ENCODE data around the gene P2RX4.

DNA sequence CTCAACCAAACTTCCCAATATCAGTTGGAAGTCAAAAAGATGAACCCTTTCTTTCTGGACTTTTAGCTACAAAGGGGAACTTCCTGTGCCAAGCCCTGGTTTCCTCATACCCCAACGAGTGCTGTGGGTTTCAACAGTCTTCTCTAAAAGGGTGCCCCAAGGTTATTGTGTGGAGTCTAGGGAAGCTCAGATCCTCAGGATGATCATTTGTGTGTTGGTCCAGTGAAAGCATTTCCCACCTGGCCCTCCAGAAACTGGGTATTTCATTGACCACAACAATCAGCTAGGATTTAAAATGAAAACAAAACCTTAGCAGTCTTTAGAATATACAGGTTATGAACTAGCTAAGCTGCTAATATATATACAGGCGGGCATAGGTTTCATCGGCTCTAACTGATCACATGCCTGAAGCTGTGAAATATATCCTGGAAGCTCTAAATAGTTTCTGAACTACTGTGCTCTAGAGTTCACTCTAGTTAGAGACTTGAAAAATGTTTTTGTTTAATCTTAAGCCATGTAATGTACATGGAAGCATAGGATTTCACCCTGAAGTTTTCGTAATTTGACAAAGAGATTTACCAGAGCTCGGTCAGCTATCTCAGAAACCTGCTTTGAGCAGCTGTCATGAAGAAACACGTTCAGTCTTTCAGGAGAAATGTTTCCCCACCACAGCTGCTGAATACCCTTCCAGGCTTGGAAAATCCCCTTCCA lies 29.6 kb downstream of the P2RX4 start:
- TF ChIP-seq, protein P1, sequence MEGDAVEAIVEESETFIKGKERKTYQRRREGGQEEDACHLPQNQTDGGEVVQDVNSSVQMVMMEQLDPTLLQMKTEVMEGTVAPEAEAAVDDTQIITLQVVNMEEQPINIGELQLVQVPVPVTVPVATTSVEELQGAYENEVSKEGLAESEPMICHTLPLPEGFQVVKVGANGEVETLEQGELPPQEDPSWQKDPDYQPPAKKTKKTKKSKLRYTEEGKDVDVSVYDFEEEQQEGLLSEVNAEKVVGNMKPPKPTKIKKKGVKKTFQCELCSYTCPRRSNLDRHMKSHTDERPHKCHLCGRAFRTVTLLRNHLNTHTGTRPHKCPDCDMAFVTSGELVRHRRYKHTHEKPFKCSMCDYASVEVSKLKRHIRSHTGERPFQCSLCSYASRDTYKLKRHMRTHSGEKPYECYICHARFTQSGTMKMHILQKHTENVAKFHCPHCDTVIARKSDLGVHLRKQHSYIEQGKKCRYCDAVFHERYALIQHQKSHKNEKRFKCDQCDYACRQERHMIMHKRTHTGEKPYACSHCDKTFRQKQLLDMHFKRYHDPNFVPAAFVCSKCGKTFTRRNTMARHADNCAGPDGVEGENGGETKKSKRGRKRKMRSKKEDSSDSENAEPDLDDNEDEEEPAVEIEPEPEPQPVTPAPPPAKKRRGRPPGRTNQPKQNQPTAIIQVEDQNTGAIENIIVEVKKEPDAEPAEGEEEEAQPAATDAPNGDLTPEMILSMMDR (optimal IDR thresholded peaks at IDR 0.05 in 1 of 3, IDR thresholded peaks at IDR 0.05 in 1 of 3, conservative IDR thresholded peaks at IDR 0.05 in 1 of 3; ENCODE audit: extremely low read depth in 1 of 3, insufficient read depth in 2 of 3, low read length in 3 of 3): no peak
- no peak for TF ChIP-seq EZH2 (IDR thresholded peaks at IDR 0.05; ENCODE audit: low read length)

All from keratinocyte (primary cell).